GM23338 (cell line): ENCODE measurements around the gene RNF11.

ENCODE experiments used
- CREB1 ChIP-seq: fragments of 250-450 bp; sonication (Bioruptor Pico); IDR thresholded peaks from 2 replicates; pipeline ENCODE4 v1.5.0; 2020; ENCODE audit warnings: low read depth, mild to moderate bottlenecking, moderate library complexity
- CTCF ChIP-seq, 2 experiments: fragments of 200-600 bp in 1 of 2; sonication (generic) in 1 of 2; conservative IDR thresholded peaks; 2 replicates each; pipeline versions ENCODE4 v1.5.1 to v1.6.1; 2016 to 2017; ENCODE audit warnings: antibody characterized with exemption in 2 of 2, low read depth in 2 of 2, mild to moderate bottlenecking in 2 of 2, moderate library complexity in 1 of 2
- ETS1 ChIP-seq: IDR thresholded peaks from 2 replicates; pipeline ENCODE4 v1.6.1; 2016; ENCODE audit warnings: antibody characterized with exemption
- EZH2 ChIP-seq: fragments of 200-600 bp; sonication (generic); IDR thresholded peaks from one replicate; pipeline ENCODE4 v1.8.0; 2017; ENCODE audit warnings: antibody characterized with exemption, mild to moderate bottlenecking, low read depth; ENCODE audit not compliant: unreplicated experiment
- EZH2phosphoT487 ChIP-seq: fragments of 200-600 bp; sonication (generic); IDR thresholded peaks from one replicate; pipeline ENCODE4 v1.8.1; 2018; ENCODE audit warnings: antibody characterized with exemption; ENCODE audit not compliant: unreplicated experiment
- JUNB ChIP-seq: IDR thresholded peaks from one replicate; pipeline ENCODE4 v1.6.1; 2016; ENCODE audit warnings: antibody characterized with exemption; ENCODE audit not compliant: unreplicated experiment
- NANOG ChIP-seq: IDR thresholded peaks from 2 replicates; pipeline ENCODE4 v1.6.1; 2016; ENCODE audit warnings: antibody characterized with exemption, borderline replicate concordance
- POLR2AphosphoS5 ChIP-seq: IDR thresholded peaks from 2 replicates; pipeline ENCODE4 v1.6.1; 2016; ENCODE audit warnings: antibody characterized with exemption, low read depth
- REST ChIP-seq: IDR thresholded peaks from one replicate; pipeline ENCODE4 v1.6.1; 2018; ENCODE audit warnings: antibody characterized with exemption; ENCODE audit not compliant: unreplicated experiment
- STAT1 ChIP-seq: IDR thresholded peaks from one replicate; pipeline ENCODE4 v1.6.1; 2016; ENCODE audit warnings: antibody characterized with exemption; ENCODE audit not compliant: unreplicated experiment
- ZNF114 ChIP-seq: fragments of 250-450 bp; sonication (Bioruptor Pico); IDR thresholded peaks from 2 replicates; pipeline ENCODE4 v1.5.0; 2020; ENCODE audit warnings: mild to moderate bottlenecking, moderate library complexity
- ZNF462 ChIP-seq: fragments of 250-450 bp; sonication (Bioruptor Pico); IDR thresholded peaks from 2 replicates; pipeline ENCODE4 v1.5.0; 2020; ENCODE audit warnings: mild to moderate bottlenecking, moderate library complexity

GRCh38 chr1:51303751-51304251 is 67.7 kb downstream of the RNF11 start:
- TF ChIP-seq CTCF (conservative IDR thresholded peaks at IDR 0.05; ENCODE audit: low read depth in 2 of 2) (no peak), CREB1 (CRISPR knock-in tag) (no peak), POLR2AphosphoS5 (no peak), EZH2phosphoT487 (no peak), EZH2 (no peak), NANOG (no peak), JUNB (no peak), REST (no peak), ZNF462 (CRISPR knock-in tag) (no peak), STAT1 (no peak), ETS1 (no peak), ZNF114 (CRISPR knock-in tag) (no peak)
